ENCODE results near the gene HSD3B7.

DNA sequence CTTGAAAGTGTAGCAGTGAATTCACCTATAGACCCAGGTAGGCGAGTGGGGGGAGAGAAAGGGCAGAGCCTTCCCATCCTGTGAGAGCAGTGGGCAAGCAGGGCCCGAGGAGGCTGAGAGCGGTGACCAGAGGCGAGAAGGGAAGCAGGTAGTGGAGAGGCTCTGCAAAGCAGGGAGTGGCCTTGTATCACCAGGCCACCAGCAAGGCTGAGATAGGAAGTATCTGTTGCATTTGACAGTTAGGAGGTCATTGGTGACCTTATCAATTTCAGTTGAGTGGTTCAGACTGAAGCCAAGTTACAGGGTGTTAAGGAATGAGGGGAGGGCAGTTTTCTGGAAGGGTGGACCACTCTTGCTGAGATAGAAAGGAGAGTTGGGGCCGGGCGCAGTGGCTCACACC lies 10.7 kb upstream of the HSD3B7 start:
- TF ChIP-seq SUZ12 (IDR thresholded peaks at IDR 0.05; ENCODE audit: extremely low read depth, insufficient read depth, insufficient read length) (no peak), ZNF274 (IDR thresholded peaks at IDR 0.05; ENCODE audit: low read depth, low read length) (no peak), YY1 (IDR thresholded peaks at IDR 0.05; ENCODE audit: insufficient read depth, insufficient read length) (no peak)

All from NT2/D1 (cell line).